Ishikawa (cell line): ENCODE results near the gene POLR2M.

ENCODE experiments used
- CEBPB ChIP-seq: IDR thresholded peaks from 2 replicates; pipeline ENCODE4 v1.6.1; 2012
- EGR1 ChIP-seq: IDR thresholded peaks from 2 replicates; pipeline ENCODE4 v1.6.1; 2012
- EP300 ChIP-seq: IDR thresholded peaks from 2 replicates; pipeline ENCODE4 v1.6.1; 2012; ENCODE audit warnings: borderline replicate concordance
- RAD21 ChIP-seq: IDR thresholded peaks from 2 replicates; pipeline ENCODE4 v1.6.1; 2012; ENCODE audit warnings: low read depth
- TAF1 ChIP-seq: IDR thresholded peaks from 2 replicates; pipeline ENCODE4 v1.6.1; 2012; ENCODE audit warnings: low read depth, mild to moderate bottlenecking
- TCF12 ChIP-seq: IDR thresholded peaks from 2 replicates; pipeline ENCODE4 v1.6.1; 2012; ENCODE audit warnings: low read depth
- YY1 ChIP-seq: IDR thresholded peaks from 2 replicates; pipeline ENCODE4 v1.6.1; 2012; ENCODE audit warnings: low read depth
- TF ChIP-seq, protein P1 (sequence below): IDR thresholded peaks from 2 replicates; pipeline ENCODE4 v1.6.1; 2012
- TF ChIP-seq, protein P2 (sequence below): IDR thresholded peaks from 2 replicates; pipeline ENCODE4 v1.6.1; 2012; ENCODE audit warnings: low read depth, mild to moderate bottlenecking

DNA sequence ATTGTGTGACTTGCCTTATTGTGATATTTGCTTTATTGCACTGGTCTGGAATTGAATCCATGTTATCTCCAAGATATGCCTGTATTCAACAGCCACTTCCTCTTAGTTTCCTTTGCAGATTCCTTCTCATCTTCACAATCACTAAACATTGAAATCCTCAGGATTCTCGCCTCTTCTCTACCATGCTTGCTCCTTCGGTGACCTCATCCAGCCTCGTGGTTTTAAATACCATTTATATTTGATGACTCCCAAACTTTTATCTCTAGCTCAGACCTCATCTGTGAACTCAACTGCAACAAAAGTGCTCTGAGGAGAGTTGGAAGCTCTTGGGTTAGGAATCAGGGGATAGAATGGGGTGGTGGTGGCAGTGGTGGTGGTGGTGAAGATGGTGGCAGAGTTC is 19.9 kb downstream of the POLR2M start:
- TF ChIP-seq, protein P1, sequence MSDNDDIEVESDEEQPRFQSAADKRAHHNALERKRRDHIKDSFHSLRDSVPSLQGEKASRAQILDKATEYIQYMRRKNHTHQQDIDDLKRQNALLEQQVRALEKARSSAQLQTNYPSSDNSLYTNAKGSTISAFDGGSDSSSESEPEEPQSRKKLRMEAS, result no peak
- TF ChIP-seq RAD21, result no peak
- TF ChIP-seq YY1, result no peak
- TF ChIP-seq EP300, result no peak
- TF ChIP-seq, protein P2, sequence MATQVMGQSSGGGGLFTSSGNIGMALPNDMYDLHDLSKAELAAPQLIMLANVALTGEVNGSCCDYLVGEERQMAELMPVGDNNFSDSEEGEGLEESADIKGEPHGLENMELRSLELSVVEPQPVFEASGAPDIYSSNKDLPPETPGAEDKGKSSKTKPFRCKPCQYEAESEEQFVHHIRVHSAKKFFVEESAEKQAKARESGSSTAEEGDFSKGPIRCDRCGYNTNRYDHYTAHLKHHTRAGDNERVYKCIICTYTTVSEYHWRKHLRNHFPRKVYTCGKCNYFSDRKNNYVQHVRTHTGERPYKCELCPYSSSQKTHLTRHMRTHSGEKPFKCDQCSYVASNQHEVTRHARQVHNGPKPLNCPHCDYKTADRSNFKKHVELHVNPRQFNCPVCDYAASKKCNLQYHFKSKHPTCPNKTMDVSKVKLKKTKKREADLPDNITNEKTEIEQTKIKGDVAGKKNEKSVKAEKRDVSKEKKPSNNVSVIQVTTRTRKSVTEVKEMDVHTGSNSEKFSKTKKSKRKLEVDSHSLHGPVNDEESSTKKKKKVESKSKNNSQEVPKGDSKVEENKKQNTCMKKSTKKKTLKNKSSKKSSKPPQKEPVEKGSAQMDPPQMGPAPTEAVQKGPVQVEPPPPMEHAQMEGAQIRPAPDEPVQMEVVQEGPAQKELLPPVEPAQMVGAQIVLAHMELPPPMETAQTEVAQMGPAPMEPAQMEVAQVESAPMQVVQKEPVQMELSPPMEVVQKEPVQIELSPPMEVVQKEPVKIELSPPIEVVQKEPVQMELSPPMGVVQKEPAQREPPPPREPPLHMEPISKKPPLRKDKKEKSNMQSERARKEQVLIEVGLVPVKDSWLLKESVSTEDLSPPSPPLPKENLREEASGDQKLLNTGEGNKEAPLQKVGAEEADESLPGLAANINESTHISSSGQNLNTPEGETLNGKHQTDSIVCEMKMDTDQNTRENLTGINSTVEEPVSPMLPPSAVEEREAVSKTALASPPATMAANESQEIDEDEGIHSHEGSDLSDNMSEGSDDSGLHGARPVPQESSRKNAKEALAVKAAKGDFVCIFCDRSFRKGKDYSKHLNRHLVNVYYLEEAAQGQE, result no peak
- no peak for TF ChIP-seq TAF1
- TF ChIP-seq EGR1, result no peak
- no peak for TF ChIP-seq CEBPB
- no peak for TF ChIP-seq TCF12
